Endothelial cell of umbilical vein (primary cell): ENCODE measurements around the gene CASKIN1. TPM values are rescaled to one million over a fixed set of nuclear protein-coding genes. Genes with fewer than 3 reads are reported as not detected.

Source experiments
- BruUV-seq: library from RNA; stranded (reverse); fragments of 400-500 nt; replicated peaks from 2 replicates; lab custom pipeline; 2021; lab: Mats Ljungman, UMichigan
- CTCF ChIA-PET: fragments of 300-600, 350-600 bp; sonication (Branson Sonifier 250); formaldehyde crosslinking; loops from one replicate; lab custom pipeline; 2021; ENCODE audit warnings: antibody characterized with exemption, inconsistent platforms; lab: Charles Lee
- POLR2A ChIA-PET: fragments of 300-600, 350-600 bp; sonication (Branson Sonifier 250); formaldehyde crosslinking; loops from one replicate; lab custom pipeline; 2021; ENCODE audit warnings: antibody characterized with exemption, inconsistent platforms; lab: Charles Lee
- DNase-seq: peaks from one replicate; pipeline ENCODE4 v3.0.0-alpha.2; 2011; ENCODE audit warnings: low read depth, low spot score
- FAIRE-seq: peaks from 2 replicates; lab custom pipeline; 2011; peaks lifted over from hg19 to GRCh38; lab: Jason Lieb, UNC
- H2AFZ ChIP-seq: 2 replicates; pipeline ENCODE4 v1.6.0; 2012; ENCODE audit warnings: low read depth, low read length, control low read depth, inconsistent platforms
- H3K27ac ChIP-seq: 2 replicates; pipeline ENCODE4 v1.5.1; 2011; ENCODE audit warnings: low read depth, mild to moderate bottlenecking, control low read depth, low read length, moderate library complexity; ENCODE audit not compliant: insufficient read depth
- H3K27me3 ChIP-seq, 2 experiments: 2 replicates each; pipeline versions ENCODE4 v1.6.0 to v1.6.1; 2011; ENCODE audit warnings: low read length in 2 of 2, mixed read lengths in 1 of 2; ENCODE audit not compliant: control insufficient read depth in 2 of 2, insufficient read depth in 2 of 2
- H3K36me3 ChIP-seq, 2 experiments: 2 replicates in 1 of 2; 3 replicates in 1 of 2; pipeline ENCODE4 v1.5.1; 2011; ENCODE audit warnings: low read length in 2 of 2, mild to moderate bottlenecking in 1 of 2, moderate library complexity in 1 of 2; ENCODE audit not compliant: control insufficient read depth in 2 of 2, insufficient read depth in 2 of 2; ENCODE audit errors: extremely low read depth in 1 of 2
- H3K4me1 ChIP-seq: 3 replicates; pipeline ENCODE4 v1.5.1; 2011; ENCODE audit warnings: mild to moderate bottlenecking, low read length; ENCODE audit not compliant: control insufficient read depth, insufficient read depth; ENCODE audit errors: extremely low read depth
- H3K4me2 ChIP-seq: 2 replicates; pipeline ENCODE4 v1.6.1; 2011; ENCODE audit warnings: low read length, control low read depth, mixed read lengths; ENCODE audit not compliant: insufficient read depth
- H3K4me3 ChIP-seq, 3 experiments: fragments of 200-600 bp in 1 of 3; sonication (generic), shearing (Covaris generic) in 1 of 3; replicated peaks in 1 of 3; 2 replicates each; pipeline ENCODE4 v1.5.1; 2011 to 2016; ENCODE audit warnings: control low read depth in 3 of 3, low read length in 3 of 3, mild to moderate bottlenecking in 2 of 3, inconsistent platforms in 1 of 3, low read depth in 1 of 3, moderate library complexity in 1 of 3; ENCODE audit not compliant: insufficient read depth in 1 of 3
- H3K79me2 ChIP-seq: 2 replicates; pipeline ENCODE4 v1.6.0; 2012; ENCODE audit warnings: low read length, inconsistent platforms; ENCODE audit not compliant: control insufficient read depth, insufficient read depth
- H3K9ac ChIP-seq: replicated peaks from 2 replicates; pipeline ENCODE3; 2011; ENCODE audit warnings: low read length, control low read depth; ENCODE audit not compliant: insufficient read depth; ENCODE audit errors: extremely low read depth
- H3K9me1 ChIP-seq: replicated peaks from 3 replicates; pipeline ENCODE4 v1.6.0; 2011; ENCODE audit warnings: mild to moderate bottlenecking, low read length; ENCODE audit not compliant: control insufficient read depth, insufficient read depth; ENCODE audit errors: extremely low read depth
- H3K9me3 ChIP-seq: replicated peaks from 2 replicates; pipeline ENCODE4 v1.5.1; 2012; ENCODE audit warnings: low read length, inconsistent platforms; ENCODE audit not compliant: control insufficient read depth, insufficient read depth
- H4K20me1 ChIP-seq: replicated peaks from 2 replicates; pipeline ENCODE3; 2011; ENCODE audit warnings: mild to moderate bottlenecking, low read length; ENCODE audit not compliant: control insufficient read depth, insufficient read depth; ENCODE audit errors: extremely low read depth
- CTCF ChIP-seq, 2 donors: IDR thresholded peaks; 1 replicate in 1 of 2; 2 replicates in 1 of 2; pipeline ENCODE4 v1.5.1; 2011; ENCODE audit warnings: low read length in 2 of 2, mild to moderate bottlenecking in 2 of 2, moderate library complexity in 2 of 2, control low read depth in 1 of 2, inconsistent platforms in 1 of 2, low read depth in 1 of 2; ENCODE audit not compliant: insufficient read depth in 1 of 2; ENCODE audit errors: extremely low read depth in 1 of 2
- EZH2 ChIP-seq: IDR thresholded peaks from 2 replicates; pipeline ENCODE4 v1.6.1; 2012; ENCODE audit warnings: borderline replicate concordance, low read depth, mild to moderate bottlenecking, moderate library complexity, low read length, inconsistent platforms; ENCODE audit not compliant: severe bottlenecking
- FOS ChIP-seq: IDR thresholded peaks from 2 replicates; pipeline ENCODE4 v1.6.1; 2011; ENCODE audit warnings: mild to moderate bottlenecking, low read length, moderate library complexity, borderline replicate concordance; ENCODE audit not compliant: insufficient read depth
- GATA2 ChIP-seq: IDR thresholded peaks from 2 replicates; pipeline ENCODE4 v1.7.0; 2011; ENCODE audit warnings: low read depth, mild to moderate bottlenecking, moderate library complexity, mixed read lengths, low read length; ENCODE audit not compliant: insufficient read length, insufficient read depth
- JUN ChIP-seq: IDR thresholded peaks from 2 replicates; pipeline ENCODE4 v1.6.1; 2011; ENCODE audit warnings: borderline replicate concordance, low read depth; ENCODE audit not compliant: insufficient read length, insufficient read depth
- MAX ChIP-seq: IDR thresholded peaks from 2 replicates; pipeline ENCODE4 v1.6.1; 2011; ENCODE audit not compliant: insufficient read depth, insufficient read length
- MYC ChIP-seq: IDR thresholded peaks from one replicate; pipeline ENCODE4 v1.6.1; 2011; ENCODE audit warnings: mild to moderate bottlenecking, low read depth, low read length
- POLR2A ChIP-seq: IDR thresholded peaks from 2 replicates; pipeline ENCODE4 v1.6.1; 2012; ENCODE audit warnings: low read depth, mild to moderate bottlenecking, control low read depth, low read length
- POLR2AphosphoS5 ChIP-seq: IDR thresholded peaks from 2 replicates; pipeline ENCODE4 v1.6.1; 2012; ENCODE audit warnings: low read depth, mild to moderate bottlenecking, control low read depth, low read length, moderate library complexity; ENCODE audit not compliant: insufficient read depth
- dilution Hi-C: fragments of 300-500 bp; cut with MboI; formaldehyde crosslinking; loops from one replicate; pipeline ENCODE4 v1.15.0; 2019; ENCODE audit warnings: low sequenced_read_pairs; ENCODE audit not compliant: extremely low pct_ligation_motif_present
- intact Hi-C: fragments of 100-400 bp; cut with micrococcal nuclease; formaldehyde crosslinking; loops from one replicate; pipeline ENCODE4 v1.10.0; 2022
- polyA plus RNA-seq, 4 experiments: library from polyadenylated mRNA; depleted of rRNA in 3 of 4; stranded (reverse) in 3 of 4; unstranded in 1 of 4; fragments of >200 nt; gene quantifications; 2 replicates each; pipeline versions ENCODE4 v1.2.1 to v1.2.3, GENCODE V29; 2011 to 2012; ENCODE audit warnings: missing spikeins in 1 of 4
- total RNA-seq: library from RNA; stranded (reverse); gene quantifications from 2 replicates; pipeline ENCODE4 v1.2.3, GENCODE V29; 2021

The CASKIN1 gene
- total and polyA plus RNA-seq, 2 donors (not counting 3 experiments of a cell fraction or from before 2014, with no cell fraction given) = 0.11 to 0.58 TPM

GRCh38 chr16:2187212-2187611 is 9.2 kb downstream of the CASKIN1 start:
- no TSS peak for BruUV-seq
- intact Hi-C loops (no loop called here), dilution Hi-C loops (no loop called here)
- Histone ChIP-seq H3K4me2 (no peak overlapping the region), H4K20me1 (no peaks in the 10 kb centered on the region), H2AFZ (no peak overlapping the region), H3K27ac (no peak overlapping the region), H3K4me3 (no peak overlapping the region), H3K9me3 (no peaks in the 10 kb centered on the region), H3K27me3 (no peaks in the 10 kb centered on the region), H3K9me1 (no peaks in the 10 kb centered on the region), H3K9ac (no peak overlapping the region), H3K36me3 (no peaks in the 10 kb centered on the region), H3K79me2 (no peaks in the 10 kb centered on the region), H3K4me1 (no peaks in the 10 kb centered on the region)
- ChIA-PET CTCF (interaction anchor here (0.9 kb wide), 1 partner anchor 47 kb away, joined by 3 read pairs; no protein-coding TSS in a partner anchor), POLR2A (interaction anchor here (0.6 kb wide), 1 partner anchor 333 kb away, joined by 3 read pairs; the partner anchor contains the start of gene AMDHD2)
- no peak for TF ChIP-seq GATA2
- TF ChIP-seq POLR2A = no peak
- TF ChIP-seq MYC = no peak
- no peak for TF ChIP-seq EZH2
- TF ChIP-seq POLR2AphosphoS5 = no peak
- no peak for TF ChIP-seq CTCF (IDR thresholded peaks at IDR 0.05; ENCODE audit: extremely low read depth in 1 of 2, insufficient read depth in 1 of 2, low read depth in 1 of 2, low read length in 2 of 2)
- TF ChIP-seq MAX = no peak
- TF ChIP-seq JUN = no peak
- no peak for TF ChIP-seq FOS
- DNase-seq (no peak), FAIRE-seq (no peak)
